ENCODE results near the gene ARHGAP22. TPM values are rescaled to one million over a fixed set of nuclear protein-coding genes. Genes with fewer than 3 reads are reported as not detected.

ARHGAP22 gene
- polyA plus RNA-seq, 1 of the 3 experiments (the other 2 are of a cell fraction) = 12.4 TPM

GRCh38 chr10:48416584-48417232 lies 188.2 kb downstream of the ARHGAP22 start:
- H3K4me2 ChIP-seq = no peak overlapping the region
- no peak for DNase-seq
- no peak overlapping the region for H2AFZ ChIP-seq (ENCODE audit: low read depth)
- no peak overlapping the region for H3K9ac ChIP-seq
- 79% methylated on average over 2 of the region's 2 CpGs for WGBS (ENCODE audit: low lambda C conversion rate)
- ChIA-PET POLR2A (no interaction called here), CTCF (no interaction called here)
- peaks cover 10% of the 10 kb centered on the region for H3K79me2 ChIP-seq (ENCODE audit: insufficient read depth)
- peaks cover 11% of the 10 kb centered on the region for H3K9me3 ChIP-seq
- H3K4me1 ChIP-seq (ENCODE audit: control insufficient read depth in 1 of 2, insufficient read depth in 2 of 2, low read depth in 1 of 2, low read length in 1 of 2) = peaks cover 4 to 6% of the 10 kb centered on the region in 2 experiments; a peak in 3 of 4 replicates
- H3K27ac ChIP-seq (ENCODE audit: low read depth in 2 of 2, low read length in 1 of 2) = no peak overlapping the region
- no peaks in the 10 kb centered on the region for H3K9me2 ChIP-seq
- no peak for TF ChIP-seq GABPA (IDR thresholded peaks at IDR 0.05; ENCODE audit: low read depth)
- TF ChIP-seq TAF1 (IDR thresholded peaks at IDR 0.05; ENCODE audit: borderline replicate concordance, low read depth, low read length) = no peak
- TF ChIP-seq, protein P1, sequence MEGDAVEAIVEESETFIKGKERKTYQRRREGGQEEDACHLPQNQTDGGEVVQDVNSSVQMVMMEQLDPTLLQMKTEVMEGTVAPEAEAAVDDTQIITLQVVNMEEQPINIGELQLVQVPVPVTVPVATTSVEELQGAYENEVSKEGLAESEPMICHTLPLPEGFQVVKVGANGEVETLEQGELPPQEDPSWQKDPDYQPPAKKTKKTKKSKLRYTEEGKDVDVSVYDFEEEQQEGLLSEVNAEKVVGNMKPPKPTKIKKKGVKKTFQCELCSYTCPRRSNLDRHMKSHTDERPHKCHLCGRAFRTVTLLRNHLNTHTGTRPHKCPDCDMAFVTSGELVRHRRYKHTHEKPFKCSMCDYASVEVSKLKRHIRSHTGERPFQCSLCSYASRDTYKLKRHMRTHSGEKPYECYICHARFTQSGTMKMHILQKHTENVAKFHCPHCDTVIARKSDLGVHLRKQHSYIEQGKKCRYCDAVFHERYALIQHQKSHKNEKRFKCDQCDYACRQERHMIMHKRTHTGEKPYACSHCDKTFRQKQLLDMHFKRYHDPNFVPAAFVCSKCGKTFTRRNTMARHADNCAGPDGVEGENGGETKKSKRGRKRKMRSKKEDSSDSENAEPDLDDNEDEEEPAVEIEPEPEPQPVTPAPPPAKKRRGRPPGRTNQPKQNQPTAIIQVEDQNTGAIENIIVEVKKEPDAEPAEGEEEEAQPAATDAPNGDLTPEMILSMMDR (IDR thresholded peaks at IDR 0.05) = no peak; the same call in 1 of the 2 replicates
- TF ChIP-seq, protein P2, sequence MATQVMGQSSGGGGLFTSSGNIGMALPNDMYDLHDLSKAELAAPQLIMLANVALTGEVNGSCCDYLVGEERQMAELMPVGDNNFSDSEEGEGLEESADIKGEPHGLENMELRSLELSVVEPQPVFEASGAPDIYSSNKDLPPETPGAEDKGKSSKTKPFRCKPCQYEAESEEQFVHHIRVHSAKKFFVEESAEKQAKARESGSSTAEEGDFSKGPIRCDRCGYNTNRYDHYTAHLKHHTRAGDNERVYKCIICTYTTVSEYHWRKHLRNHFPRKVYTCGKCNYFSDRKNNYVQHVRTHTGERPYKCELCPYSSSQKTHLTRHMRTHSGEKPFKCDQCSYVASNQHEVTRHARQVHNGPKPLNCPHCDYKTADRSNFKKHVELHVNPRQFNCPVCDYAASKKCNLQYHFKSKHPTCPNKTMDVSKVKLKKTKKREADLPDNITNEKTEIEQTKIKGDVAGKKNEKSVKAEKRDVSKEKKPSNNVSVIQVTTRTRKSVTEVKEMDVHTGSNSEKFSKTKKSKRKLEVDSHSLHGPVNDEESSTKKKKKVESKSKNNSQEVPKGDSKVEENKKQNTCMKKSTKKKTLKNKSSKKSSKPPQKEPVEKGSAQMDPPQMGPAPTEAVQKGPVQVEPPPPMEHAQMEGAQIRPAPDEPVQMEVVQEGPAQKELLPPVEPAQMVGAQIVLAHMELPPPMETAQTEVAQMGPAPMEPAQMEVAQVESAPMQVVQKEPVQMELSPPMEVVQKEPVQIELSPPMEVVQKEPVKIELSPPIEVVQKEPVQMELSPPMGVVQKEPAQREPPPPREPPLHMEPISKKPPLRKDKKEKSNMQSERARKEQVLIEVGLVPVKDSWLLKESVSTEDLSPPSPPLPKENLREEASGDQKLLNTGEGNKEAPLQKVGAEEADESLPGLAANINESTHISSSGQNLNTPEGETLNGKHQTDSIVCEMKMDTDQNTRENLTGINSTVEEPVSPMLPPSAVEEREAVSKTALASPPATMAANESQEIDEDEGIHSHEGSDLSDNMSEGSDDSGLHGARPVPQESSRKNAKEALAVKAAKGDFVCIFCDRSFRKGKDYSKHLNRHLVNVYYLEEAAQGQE (IDR thresholded peaks at IDR 0.05; ENCODE audit: low read depth, low read length) = no peak
- TF ChIP-seq NRF1 (IDR thresholded peaks at IDR 0.05; ENCODE audit: low read depth, low read length) = no peak
- no peak for TF ChIP-seq ELF1 (IDR thresholded peaks at IDR 0.05)
- no peak for TF ChIP-seq CHD2 (IDR thresholded peaks at IDR 0.05; ENCODE audit: low read length, partially characterized antibody)
- TF ChIP-seq USF2 (IDR thresholded peaks at IDR 0.05; ENCODE audit: borderline replicate concordance, low read depth, low read length) = no peak
- TF ChIP-seq ZBTB33 (IDR thresholded peaks at IDR 0.05; ENCODE audit: borderline replicate concordance, low read depth) = no peak
- no peak for TF ChIP-seq POLR2AphosphoS5 (IDR thresholded peaks at IDR 0.05; ENCODE audit: low read depth, low read length)
- no peak for TF ChIP-seq TCF12 (IDR thresholded peaks at IDR 0.05)
- no peak overlapping the region for H3K4me3 ChIP-seq (ENCODE audit: low read depth in 2 of 2, low read length in 1 of 2)
- H3F3A ChIP-seq (replicated peaks; ENCODE audit: insufficient read depth) = peaks cover 12% of the 10 kb centered on the region
- peaks cover 13 to 42% of the 10 kb centered on the region in 2 experiments for H3K36me3 ChIP-seq (replicated peaks in 1 of 2; ENCODE audit: control insufficient read depth in 1 of 2, insufficient read depth in 2 of 2, low read length in 1 of 2)
- no peaks in the 10 kb centered on the region for H3K27me3 ChIP-seq (ENCODE audit: insufficient read depth)
- H4K20me1 ChIP-seq (ENCODE audit: insufficient read depth) = no peaks in the 10 kb centered on the region
